Measurements from ENCODE around the gene PLXNA3. TPM values are rescaled to one million over a fixed set of nuclear protein-coding genes. Genes with fewer than 3 reads are reported as not detected.

Gene PLXNA3
- total and polyA plus RNA-seq, 5 donors from 2014 or later: 0.32 to 64.6 (median 0.35) TPM

DNA sequence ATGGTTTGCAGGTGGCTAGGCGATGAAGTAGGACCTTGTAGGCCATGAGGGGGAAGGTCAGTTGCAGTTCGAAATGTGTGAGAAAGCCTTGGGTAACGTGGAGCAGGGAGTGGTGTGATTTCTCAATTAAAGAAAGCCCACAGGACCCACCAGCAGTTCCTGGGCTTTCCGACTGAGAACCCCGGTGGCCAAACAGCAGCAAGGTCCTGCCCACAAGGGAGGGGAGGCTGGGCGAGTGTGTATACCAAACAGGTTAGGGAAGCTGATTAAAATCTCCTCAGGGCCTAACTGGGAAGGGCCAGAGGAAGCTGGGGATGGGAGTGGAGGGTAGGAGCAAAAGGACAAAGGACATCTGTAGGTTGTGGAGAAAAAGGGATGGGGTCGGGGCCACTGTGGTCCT, 27.2 kb upstream of the PLXNA3 start:
- H3K4me1 ChIP-seq (ENCODE audit: control insufficient read depth, insufficient read depth, low read length, poor library complexity, severe bottlenecking): peaks cover 19% of the 10 kb centered on the region
- Mint-ChIP-seq H3K9me3 (peaks cover 0 to 1% (median 0%) of the 10 kb centered on the region in 7 donors), H3K4me1 (peaks cover 0 to 31% (median 17%) of the 10 kb centered on the region in 4 donors), H3K36me3 (peaks cover 5% of the 10 kb centered on the region), H3K4me3 (peak overlapping the region in 3 of 4 donors; percentile 26 to 96 (median 43)), H3K27ac (peak overlapping the region in 1 of 3 donors; percentile 66), H3K27me3 (no peaks in the 10 kb centered on the region)
- H3K27me3 ChIP-seq (ENCODE audit: control insufficient read depth, insufficient read depth, low read length): no peaks in the 10 kb centered on the region
- H3K36me3 ChIP-seq (ENCODE audit: control insufficient read depth, insufficient read depth, low read length): peaks cover 8% of the 10 kb centered on the region
- H3K9me3 ChIP-seq (ENCODE audit: control insufficient read depth in 2 of 2, low read length in 2 of 2): no peaks in the 10 kb centered on the region
- ATAC-seq (ENCODE audit: low read depth in 2 of 2): no peak
- H3K4me3 ChIP-seq (ENCODE audit: low read depth, low read length): no peak overlapping the region
- DNase-seq: no peak
- H3K27ac ChIP-seq (ENCODE audit: insufficient read depth, low read length, poor library complexity, severe bottlenecking): no peak overlapping the region

GRCh38 chrX:154431341-154431740, 26.7 kb upstream of the PLXNA3 start:
- Mint-ChIP-seq H3K27me3 (no peaks in the 10 kb centered on the region), H3K4me3 (no peak overlapping the region), H3K27ac (peak overlapping the region in 1 of 3 donors; percentile 66), H3K9me3 (no peaks in the 10 kb centered on the region), H3K36me3 (peaks cover 5% of the 10 kb centered on the region), H3K4me1 (peaks cover 0 to 35% (median 19%) of the 10 kb centered on the region in 4 donors)
- Histone ChIP-seq H3K4me1 (ENCODE audit: control insufficient read depth, insufficient read depth, low read length, poor library complexity, severe bottlenecking) (peaks cover 23% of the 10 kb centered on the region), H3K9me3 (ENCODE audit: control insufficient read depth in 2 of 2, low read length in 2 of 2) (no peaks in the 10 kb centered on the region), H3K36me3 (ENCODE audit: control insufficient read depth, insufficient read depth, low read length) (peaks cover 8% of the 10 kb centered on the region), H3K4me3 (ENCODE audit: low read depth, low read length) (no peak overlapping the region), H3K27me3 (ENCODE audit: control insufficient read depth, insufficient read depth, low read length) (no peaks in the 10 kb centered on the region), H3K27ac (ENCODE audit: insufficient read depth, low read length, poor library complexity, severe bottlenecking) (no peak overlapping the region)
- ATAC-seq (ENCODE audit: low read depth in 2 of 2) (no peak), DNase-seq (no peak)

DNA sequence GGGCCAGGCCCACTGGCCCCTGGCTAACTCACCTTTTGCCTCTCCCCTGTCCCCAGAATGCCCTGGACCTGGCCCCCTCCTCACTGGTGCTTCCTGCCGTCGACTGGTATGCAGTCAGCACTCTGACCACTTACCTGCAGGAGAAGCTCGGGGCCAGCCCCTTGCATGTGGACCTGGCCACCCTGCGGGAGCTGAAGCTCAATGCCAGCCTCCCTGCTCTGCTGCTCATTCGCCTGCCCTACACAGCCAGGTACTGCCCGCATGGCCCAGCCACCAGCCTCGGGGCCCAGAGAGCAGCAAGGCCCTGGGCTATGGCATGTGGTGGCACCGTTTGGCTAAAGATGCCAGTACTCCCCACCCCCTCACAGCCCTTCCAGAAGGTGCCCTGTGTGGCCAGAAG, 25.9 kb upstream of the PLXNA3 start:
- no peak overlapping the region for H3K4me3 Mint-ChIP-seq
- H3K4me1 Mint-ChIP-seq: peaks cover 0 to 35% (median 19%) of the 10 kb centered on the region in 4 donors
- no peaks in the 10 kb centered on the region for H3K27me3 Mint-ChIP-seq
- peaks cover 24% of the 10 kb centered on the region for H3K4me1 ChIP-seq (ENCODE audit: control insufficient read depth, insufficient read depth, low read length, poor library complexity, severe bottlenecking)
- H3K36me3 ChIP-seq (ENCODE audit: control insufficient read depth, insufficient read depth, low read length): peaks cover 8% of the 10 kb centered on the region
- no peak overlapping the region for H3K27ac ChIP-seq (ENCODE audit: insufficient read depth, low read length, poor library complexity, severe bottlenecking)
- peaks cover 5% of the 10 kb centered on the region for H3K36me3 Mint-ChIP-seq
- no peaks in the 10 kb centered on the region for H3K27me3 ChIP-seq (ENCODE audit: control insufficient read depth, insufficient read depth, low read length)
- no peaks in the 10 kb centered on the region for H3K9me3 Mint-ChIP-seq
- DNase-seq (no peak), ATAC-seq (ENCODE audit: low read depth in 2 of 2) (no peak)
- H3K4me3 ChIP-seq (ENCODE audit: low read depth, low read length): no peak overlapping the region
- no peaks in the 10 kb centered on the region for H3K9me3 ChIP-seq (ENCODE audit: control insufficient read depth in 2 of 2, low read length in 2 of 2)
- no peak overlapping the region for H3K27ac Mint-ChIP-seq

DNA sequence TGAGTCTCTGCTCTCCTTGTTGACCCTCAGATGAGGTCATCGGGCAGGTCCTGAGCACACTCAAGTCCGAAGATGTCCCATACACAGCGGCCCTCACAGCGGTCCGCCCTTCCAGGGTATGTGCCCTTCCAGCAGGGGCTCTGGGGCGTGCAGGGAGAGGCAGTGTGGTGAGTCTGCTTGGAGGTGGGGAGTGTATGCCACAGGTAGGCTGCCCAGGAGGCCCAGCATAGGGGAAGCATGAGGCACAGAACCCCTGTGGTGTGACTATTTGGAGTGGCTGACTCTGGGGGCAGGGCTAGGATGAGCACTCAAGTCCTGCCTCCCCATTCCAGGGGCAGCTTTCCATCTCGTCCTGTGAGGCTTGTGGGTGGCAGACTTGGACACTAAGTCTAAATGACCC, 24.5 kb upstream of the PLXNA3 start:
- Histone ChIP-seq H3K4me3 (ENCODE audit: low read depth, low read length) (no peak overlapping the region), H3K9me3 (ENCODE audit: control insufficient read depth in 2 of 2, low read length in 2 of 2) (no peaks in the 10 kb centered on the region), H3K36me3 (ENCODE audit: control insufficient read depth, insufficient read depth, low read length) (peaks cover 8% of the 10 kb centered on the region), H3K4me1 (ENCODE audit: control insufficient read depth, insufficient read depth, low read length, poor library complexity, severe bottlenecking) (peaks cover 35% of the 10 kb centered on the region), H3K27me3 (ENCODE audit: control insufficient read depth, insufficient read depth, low read length) (no peaks in the 10 kb centered on the region), H3K27ac (ENCODE audit: insufficient read depth, low read length, poor library complexity, severe bottlenecking) (no peak overlapping the region)
- H3K36me3 Mint-ChIP-seq: peaks cover 5% of the 10 kb centered on the region
- ATAC-seq (ENCODE audit: low read depth in 2 of 2) (no peak), DNase-seq (no peak)
- H3K27me3 Mint-ChIP-seq: no peaks in the 10 kb centered on the region
- peaks cover 0 to 29% (median 14%) of the 10 kb centered on the region in 4 donors for H3K4me1 Mint-ChIP-seq
- H3K27ac Mint-ChIP-seq: peak overlapping the region in 1 of 3 donors; percentile 52
- peak overlapping the region in 2 of 4 donors; percentile 51 to 59 for H3K4me3 Mint-ChIP-seq
- H3K9me3 Mint-ChIP-seq: peaks cover 0 to 2% (median 0%) of the 10 kb centered on the region in 7 donors

DNA sequence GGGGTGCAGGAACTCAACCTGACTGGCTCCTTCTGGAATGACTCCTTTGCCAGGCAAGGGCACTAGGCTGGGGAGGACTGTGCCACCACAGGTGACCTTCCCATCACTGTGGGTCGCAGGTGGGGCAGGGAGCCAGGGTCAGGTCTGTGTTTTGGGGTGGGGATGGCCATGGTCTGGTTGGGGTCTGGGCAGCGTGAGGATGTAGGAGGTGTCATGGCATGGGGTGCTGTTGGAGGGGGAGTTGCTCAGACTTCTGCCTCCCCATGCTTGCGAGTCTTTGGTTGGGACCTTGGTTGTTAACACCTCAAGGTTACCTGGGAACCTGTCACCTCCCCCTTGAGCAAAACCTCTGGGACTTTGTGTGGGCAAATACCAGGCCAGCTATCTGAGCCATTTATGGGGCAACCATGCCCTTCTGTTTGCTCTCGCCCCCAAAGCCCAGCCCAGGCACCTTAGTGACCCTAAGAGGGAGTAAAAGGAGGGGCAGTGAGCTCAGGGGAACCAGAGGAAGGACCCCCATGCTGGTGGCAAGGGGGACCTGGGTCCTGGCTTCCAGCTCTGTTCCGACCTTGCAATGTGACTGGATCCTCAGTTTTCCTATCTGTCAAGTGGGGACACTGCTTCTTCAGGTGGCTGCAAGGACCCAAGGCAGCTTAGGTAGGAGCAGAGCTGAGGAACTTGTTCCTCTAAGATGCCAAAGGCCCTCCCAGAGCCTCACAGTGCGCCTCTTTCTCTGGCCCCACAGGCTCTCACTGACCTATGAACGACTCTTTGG, 23.5 kb upstream of the PLXNA3 start:
- H3K36me3 ChIP-seq (ENCODE audit: control insufficient read depth, insufficient read depth, low read length): peaks cover 9% of the 10 kb centered on the region
- peaks cover 0 to 2% (median 0%) of the 10 kb centered on the region in 7 donors for H3K9me3 Mint-ChIP-seq
- ATAC-seq (ENCODE audit: low read depth in 2 of 2) (no peak), DNase-seq (no peak)
- no peaks in the 10 kb centered on the region for H3K9me3 ChIP-seq (ENCODE audit: control insufficient read depth in 2 of 2, low read length in 2 of 2)
- H3K27me3 ChIP-seq (ENCODE audit: control insufficient read depth, insufficient read depth, low read length): no peaks in the 10 kb centered on the region
- no peak overlapping the region for H3K4me3 ChIP-seq (ENCODE audit: low read depth, low read length)
- peaks cover 5% of the 10 kb centered on the region for H3K36me3 Mint-ChIP-seq
- H3K27me3 Mint-ChIP-seq: no peaks in the 10 kb centered on the region
- H3K27ac Mint-ChIP-seq: peak overlapping the region in 1 of 3 donors; percentile 43
- peaks cover 0 to 27% (median 10%) of the 10 kb centered on the region in 4 donors for H3K4me1 Mint-ChIP-seq
- H3K4me3 Mint-ChIP-seq: peak overlapping the region in 1 of 4 donors; percentile 83
- peaks cover 33% of the 10 kb centered on the region for H3K4me1 ChIP-seq (ENCODE audit: control insufficient read depth, insufficient read depth, low read length, poor library complexity, severe bottlenecking)
- H3K27ac ChIP-seq (ENCODE audit: insufficient read depth, low read length, poor library complexity, severe bottlenecking): no peak overlapping the region

GRCh38 chrX:154435171-154435733, 22.8 kb upstream of the PLXNA3 start:
- Histone ChIP-seq H3K9me3 (ENCODE audit: control insufficient read depth in 2 of 2, low read length in 2 of 2) (no peaks in the 10 kb centered on the region), H3K4me3 (ENCODE audit: low read depth, low read length) (no peak overlapping the region), H3K27me3 (ENCODE audit: control insufficient read depth, insufficient read depth, low read length) (no peaks in the 10 kb centered on the region), H3K27ac (ENCODE audit: insufficient read depth, low read length, poor library complexity, severe bottlenecking) (no peak overlapping the region), H3K36me3 (ENCODE audit: control insufficient read depth, insufficient read depth, low read length) (peaks cover 13% of the 10 kb centered on the region), H3K4me1 (ENCODE audit: control insufficient read depth, insufficient read depth, low read length, poor library complexity, severe bottlenecking) (peaks cover 27% of the 10 kb centered on the region)
- peak overlapping the region in 2 of 4 donors; percentile 43 to 83 for H3K4me3 Mint-ChIP-seq
- H3K4me1 Mint-ChIP-seq: peaks cover 0 to 26% (median 7%) of the 10 kb centered on the region in 4 donors
- ATAC-seq (ENCODE audit: low read depth in 2 of 2): no peak
- peaks cover 5% of the 10 kb centered on the region for H3K36me3 Mint-ChIP-seq
- H3K9me3 Mint-ChIP-seq: peaks cover 0 to 2% (median 0%) of the 10 kb centered on the region in 7 donors
- no peak for DNase-seq
- peak overlapping the region in 1 of 3 donors; percentile 43 for H3K27ac Mint-ChIP-seq
- H3K27me3 Mint-ChIP-seq: no peaks in the 10 kb centered on the region

DNA sequence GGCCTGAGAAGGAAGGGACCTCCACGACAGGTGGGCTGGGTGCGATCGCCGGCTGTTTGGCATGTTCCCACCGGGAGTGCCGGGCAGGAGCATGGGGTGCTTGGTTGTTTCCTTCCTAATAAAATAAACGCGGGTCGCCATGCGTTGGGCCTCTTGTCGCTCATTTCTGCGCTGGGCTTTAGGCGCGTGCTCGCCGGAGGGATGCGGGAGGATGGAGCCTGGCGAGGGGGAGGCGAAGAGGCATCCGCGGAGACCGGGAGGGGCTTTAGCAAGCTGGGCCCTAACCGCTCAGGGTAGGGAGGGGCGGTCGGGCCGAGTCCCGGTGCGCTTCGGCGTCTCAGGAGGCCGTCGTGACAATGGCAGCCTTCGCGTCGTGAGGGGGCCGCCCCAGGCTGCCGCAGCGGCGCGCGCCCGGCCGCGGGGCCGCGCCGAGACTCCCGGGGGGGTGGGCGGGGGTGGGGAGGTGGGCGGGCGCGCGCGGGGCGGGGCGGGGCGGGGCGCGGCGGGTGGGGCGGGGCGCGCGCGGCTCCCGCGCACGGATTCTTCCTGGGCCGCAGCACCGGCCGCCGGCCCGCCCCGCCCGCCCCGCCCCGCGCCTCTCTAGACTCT, 21.6 kb upstream of the PLXNA3 start:
- peak overlapping the region; percentile 83 for H3K27ac ChIP-seq (ENCODE audit: insufficient read depth, low read length, poor library complexity, severe bottlenecking)
- peak overlapping the region; percentile 75 to 89 (median 84) for H3K4me3 Mint-ChIP-seq
- H3K4me3 ChIP-seq (ENCODE audit: low read depth, low read length): peak overlapping the region; percentile 37
- no peaks in the 10 kb centered on the region for H3K27me3 ChIP-seq (ENCODE audit: control insufficient read depth, insufficient read depth, low read length)
- no peaks in the 10 kb centered on the region for H3K27me3 Mint-ChIP-seq
- H3K4me1 Mint-ChIP-seq: peaks cover 0 to 28% (median 7%) of the 10 kb centered on the region in 4 donors
- H3K9me3 ChIP-seq (ENCODE audit: control insufficient read depth in 2 of 2, low read length in 2 of 2): no peaks in the 10 kb centered on the region
- DNase-seq (peak in 2 of 3 donors; percentile 57 to 59), ATAC-seq (ENCODE audit: low read depth in 2 of 2) (peak; percentile 68 to 69)
- peaks cover 33% of the 10 kb centered on the region for H3K4me1 ChIP-seq (ENCODE audit: control insufficient read depth, insufficient read depth, low read length, poor library complexity, severe bottlenecking)
- peaks cover 6% of the 10 kb centered on the region for H3K36me3 Mint-ChIP-seq
- peak overlapping the region; percentile 43 to 91 (median 67) for H3K27ac Mint-ChIP-seq
- H3K9me3 Mint-ChIP-seq: peaks cover 0 to 2% (median 0%) of the 10 kb centered on the region in 7 donors
- H3K36me3 ChIP-seq (ENCODE audit: control insufficient read depth, insufficient read depth, low read length): peaks cover 13% of the 10 kb centered on the region
